OCI-M2 (cell line): Measurements from ENCODE around the gene CFHR2.
"Not testable (repeated sequence)": the region's sequence is repeated elsewhere in the genome, so short reads cannot be mapped to it uniquely, and the experiment has no call there.

Experiments
- DNase-seq: peaks from one replicate; lab custom pipeline; 2025; ENCODE audit not compliant: unreplicated experiment; lab: John Stamatoyannopoulos, UW

The CFHR2 gene

DNA sequence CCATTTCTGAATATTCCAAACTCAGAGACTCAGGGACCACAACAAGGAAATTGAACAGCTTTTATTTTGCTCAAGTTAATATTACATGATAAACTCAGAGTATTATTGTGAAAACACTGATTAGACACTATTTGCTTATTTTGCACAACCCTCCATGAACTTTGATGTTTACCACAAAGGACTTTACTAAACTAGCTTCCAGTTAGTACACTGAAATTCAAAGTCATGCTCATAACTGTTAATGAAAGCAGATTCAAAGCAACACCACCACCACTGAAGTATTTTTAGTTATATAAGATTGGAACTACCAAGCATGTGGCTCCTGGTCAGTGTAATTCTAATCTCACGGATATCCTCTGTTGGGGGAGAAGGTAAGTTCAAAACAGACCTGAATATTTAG is at the start of gene CFHR2:
TSS of gene CFHR2 (plus strand) at position 171 of the 400 bp plus-strand sequence. CDS start at position 314, 143 bp downstream.
- DNase-seq: not testable (repeated sequence)

DNA sequence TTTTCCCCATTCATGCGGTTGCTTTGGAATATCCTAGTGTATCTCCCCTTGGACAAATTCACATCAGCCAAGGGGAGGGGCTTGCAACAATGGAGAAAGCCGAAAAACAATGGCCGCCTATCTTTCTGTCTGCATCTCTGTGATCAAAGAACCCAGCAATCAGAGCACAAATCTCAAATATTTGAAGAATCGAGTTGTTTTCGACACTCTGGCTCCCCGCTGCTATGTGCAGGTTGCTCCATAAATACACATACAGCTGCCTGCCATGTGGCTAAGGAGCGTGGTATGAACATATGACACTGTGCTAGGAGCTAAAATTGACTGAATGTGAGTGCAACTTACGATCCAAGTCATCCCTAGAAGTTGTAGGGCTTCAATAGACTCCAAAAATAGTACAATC is 47.2 kb upstream of the CFHR2 start:
- no peak for DNase-seq

DNA sequence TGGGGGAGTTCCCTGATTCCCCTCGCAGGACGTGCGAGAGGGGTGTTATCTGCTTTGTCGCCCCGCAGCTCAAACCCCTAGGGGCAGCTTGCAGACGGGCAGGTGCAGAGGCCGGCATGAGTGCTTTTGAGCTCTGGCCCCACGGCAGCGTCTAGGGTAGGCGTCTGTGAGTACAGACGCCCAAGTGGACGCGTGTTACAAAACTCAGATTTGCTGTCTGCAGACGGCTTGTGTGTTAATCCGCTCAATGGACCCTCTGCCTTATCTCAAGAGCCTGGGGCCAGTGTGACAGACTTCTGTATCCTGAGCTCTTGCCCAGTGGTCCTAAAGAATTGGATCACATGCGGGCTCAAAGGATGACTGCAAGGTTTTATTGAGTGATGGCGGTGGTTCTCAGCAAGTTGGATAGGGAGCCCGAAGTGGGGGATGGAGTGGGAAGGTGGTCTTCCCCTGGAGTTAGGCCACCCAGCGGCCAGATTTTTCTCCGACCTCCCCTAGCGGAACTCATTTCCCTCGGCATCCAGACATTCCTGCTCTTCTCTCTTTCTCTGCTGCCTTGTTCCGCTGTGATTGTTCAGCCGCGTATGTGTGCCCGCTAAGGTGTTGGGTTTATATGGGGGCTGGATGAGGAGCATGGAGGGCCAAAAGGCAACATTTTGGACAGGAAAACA is 46.2 kb upstream of the CFHR2 start:
- DNase-seq: no peak

DNA sequence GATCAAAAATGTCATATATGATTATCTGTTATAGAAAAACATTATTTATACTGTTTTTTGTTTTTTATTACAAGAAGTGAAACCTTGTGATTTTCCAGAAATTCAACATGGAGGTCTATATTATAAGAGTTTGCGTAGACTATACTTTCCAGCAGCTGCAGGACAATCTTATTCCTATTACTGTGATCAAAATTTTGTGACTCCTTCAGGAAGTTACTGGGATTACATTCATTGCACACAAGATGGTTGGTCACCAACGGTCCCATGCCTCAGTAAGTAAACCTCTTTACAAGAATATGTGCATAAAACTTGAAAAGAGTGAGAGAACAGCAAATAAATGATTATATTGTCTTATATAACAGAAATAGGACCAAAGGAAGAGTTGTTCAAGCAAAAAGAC is 41.2 kb upstream of the CFHR2 start:
- DNase-seq: no peak

DNA sequence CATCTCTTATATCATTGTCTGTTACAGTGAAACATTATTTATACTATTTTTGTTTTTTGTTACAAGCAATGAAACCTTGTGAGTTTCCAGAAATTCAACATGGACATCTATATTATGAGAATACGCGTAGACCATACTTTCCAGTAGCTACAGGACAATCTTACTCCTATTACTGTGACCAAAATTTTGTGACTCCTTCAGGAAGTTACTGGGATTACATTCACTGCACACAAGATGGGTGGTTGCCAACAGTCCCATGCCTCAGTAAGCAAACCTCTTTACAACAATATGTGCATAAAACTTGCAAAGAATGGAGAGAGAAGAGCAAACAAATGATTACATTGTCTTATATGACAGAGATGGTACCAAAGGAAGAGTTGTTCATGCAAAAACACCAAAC is 33.3 kb upstream of the CFHR2 start:
- no peak for DNase-seq

DNA sequence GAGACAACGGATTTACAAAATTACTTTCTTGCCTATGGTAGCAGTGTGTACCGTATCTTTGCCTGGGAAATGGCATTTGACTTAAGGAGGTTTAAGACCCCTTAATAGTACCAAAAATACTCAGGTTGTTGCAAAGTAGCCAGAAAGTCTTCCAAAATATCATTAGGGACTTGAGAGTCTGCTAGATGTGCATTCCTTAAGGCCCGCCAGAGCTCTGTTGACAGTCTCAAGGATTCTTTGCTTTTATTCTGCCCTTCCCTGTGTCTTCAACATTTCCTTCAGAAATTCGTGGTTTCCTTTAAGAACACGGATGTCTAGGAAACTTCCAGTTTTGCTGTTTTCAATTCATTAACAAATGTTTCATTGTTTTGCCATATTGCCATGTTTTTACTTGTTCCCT is 31.3 kb upstream of the CFHR2 start:
- not testable (repeated sequence) for DNase-seq

DNA sequence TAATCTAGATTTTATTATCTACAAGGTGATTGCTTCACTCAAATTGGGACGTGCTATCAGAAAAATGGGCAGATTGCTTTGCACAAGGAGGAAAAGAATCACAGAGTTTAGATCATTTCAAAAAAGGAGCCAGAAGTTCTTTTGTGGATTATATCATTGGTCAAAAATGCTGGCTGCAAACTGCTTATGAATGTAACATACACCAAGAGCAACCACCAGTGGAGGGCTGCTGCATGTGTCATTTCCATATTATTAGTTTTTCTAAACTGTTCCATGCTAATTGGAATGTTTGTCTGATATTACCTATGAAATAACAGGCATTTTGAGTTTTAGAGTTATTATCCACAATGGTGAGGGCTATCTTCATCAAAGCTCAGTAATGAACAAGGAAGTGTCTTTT is 16.7 kb upstream of the CFHR2 start:
- DNase-seq: not testable (repeated sequence)

DNA sequence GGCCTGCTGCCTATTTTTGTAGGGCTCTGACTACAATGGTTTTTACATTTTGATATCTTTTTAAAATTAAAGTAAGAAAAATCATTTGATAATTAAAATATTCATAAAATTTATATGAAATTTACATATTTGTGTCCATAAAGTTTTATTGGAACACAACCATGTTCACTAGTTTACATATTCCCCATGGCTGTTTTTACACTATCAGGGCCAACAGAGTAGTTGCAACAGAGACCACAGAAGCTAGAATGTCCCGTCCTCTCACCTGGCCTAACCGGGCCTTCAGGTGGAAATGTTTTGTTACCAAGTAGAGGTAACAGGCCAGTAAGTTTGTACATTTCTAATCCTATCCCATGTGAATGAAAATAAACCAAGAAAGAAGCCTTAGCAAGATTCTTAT is 10.7 kb upstream of the CFHR2 start:
- not testable (repeated sequence) for DNase-seq

DNA sequence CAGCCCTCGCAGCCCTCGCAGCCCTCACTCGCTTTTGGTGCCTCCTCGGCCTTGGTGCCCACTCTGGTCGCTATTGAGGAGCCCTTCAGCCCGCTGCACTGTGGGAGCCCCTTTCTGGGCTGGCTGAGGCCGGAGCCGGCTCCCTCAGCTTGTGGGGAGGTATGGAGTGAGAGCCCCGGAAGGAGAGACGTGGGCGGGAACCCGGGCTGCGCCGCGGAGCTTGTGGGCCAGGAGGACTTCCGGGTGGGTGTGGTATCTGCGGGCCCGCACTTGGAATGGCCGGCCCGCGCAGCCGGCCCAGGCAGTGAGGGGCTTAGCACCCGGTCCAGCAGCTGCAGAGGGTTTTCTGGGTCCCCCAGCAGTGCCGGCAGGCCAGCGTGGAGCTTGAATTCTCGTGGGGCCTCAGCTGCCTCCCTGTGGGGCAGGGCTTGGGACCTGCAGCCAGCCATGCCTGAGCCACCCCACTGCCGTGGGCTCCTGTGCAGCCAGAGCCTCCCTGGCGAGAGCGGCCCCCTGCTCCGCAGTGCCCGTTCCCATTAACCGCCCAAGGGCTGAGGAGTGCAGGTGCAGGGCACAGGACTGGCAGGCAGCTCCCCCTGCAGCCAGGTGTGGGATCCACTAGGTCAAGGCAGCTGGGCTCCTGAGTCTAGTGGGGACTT is 9.9 kb upstream of the CFHR2 start:
- no peak for DNase-seq

DNA sequence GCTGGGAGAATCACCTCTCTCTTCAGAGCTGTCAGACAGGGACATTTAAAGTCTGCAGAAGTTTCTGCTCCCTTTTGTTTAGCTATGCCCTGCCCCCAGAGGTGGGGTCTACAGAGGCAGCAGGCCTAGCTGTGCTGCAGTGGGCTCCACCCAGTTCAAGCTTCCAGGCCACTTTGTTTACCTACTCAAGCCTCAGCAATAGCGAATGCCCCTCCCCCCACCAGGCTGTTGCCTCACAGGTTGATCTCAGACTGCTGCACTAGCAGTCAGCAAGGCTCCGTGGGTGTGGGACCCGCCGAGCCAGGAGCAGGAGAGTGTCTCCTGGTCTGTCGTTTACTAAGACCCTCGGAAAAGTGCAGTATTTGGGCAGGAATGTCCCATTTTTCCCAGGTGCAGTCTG is 2.1 kb upstream of the CFHR2 start:
- not testable (repeated sequence) for DNase-seq

DNA sequence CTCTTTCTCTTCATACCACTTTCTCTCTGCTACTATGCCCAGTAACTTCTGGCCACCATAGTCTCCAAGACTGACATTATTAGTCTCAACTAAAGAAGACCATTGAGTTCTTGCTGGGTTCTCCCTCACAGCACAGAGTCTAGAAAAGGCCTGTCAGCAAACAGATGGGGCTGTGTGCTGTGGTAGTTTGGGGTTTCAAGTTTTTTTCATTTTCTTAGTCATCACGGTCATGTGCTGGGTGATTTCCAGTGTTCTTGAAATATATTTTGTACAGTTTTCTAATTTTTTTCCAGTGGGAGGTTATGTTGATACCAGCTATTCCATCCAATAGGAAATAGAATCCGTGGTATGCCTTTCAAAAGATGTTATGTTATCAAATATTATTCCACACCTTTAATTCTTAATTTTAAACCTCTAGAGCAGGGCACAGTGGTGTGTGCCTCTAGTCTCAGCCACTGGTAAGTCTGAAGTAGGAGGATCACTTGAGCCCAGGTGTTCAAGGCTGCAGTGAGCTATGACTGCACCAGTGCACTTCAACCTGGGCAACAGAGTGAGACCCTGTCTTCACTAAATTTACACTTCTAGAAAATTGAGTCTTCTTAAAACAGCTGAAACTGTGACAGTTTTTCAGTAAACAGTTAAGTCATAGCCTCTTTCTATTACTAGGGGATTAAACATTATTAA is 8.3 kb downstream of the CFHR2 start:
- no peak for DNase-seq

DNA sequence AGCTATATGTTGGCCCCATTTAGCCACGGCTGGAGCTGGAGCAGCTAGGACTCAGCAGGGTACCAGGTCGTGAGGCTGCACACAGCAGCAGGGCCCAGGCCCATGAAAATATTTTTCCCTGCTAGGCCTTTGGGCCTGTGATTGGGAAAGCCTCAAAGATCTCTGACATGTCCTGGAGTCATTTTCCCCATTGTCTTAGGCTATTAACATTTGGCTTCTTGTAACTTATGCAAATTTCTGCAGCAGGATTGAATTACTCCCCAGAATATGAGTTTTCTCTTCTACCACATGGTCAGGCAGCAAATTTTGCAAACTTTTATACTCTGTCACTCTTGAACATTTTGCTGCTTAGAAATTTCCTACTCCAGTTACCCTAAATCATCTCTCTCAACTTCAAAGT is 11.2 kb downstream of the CFHR2 start:
- no peak for DNase-seq

DNA sequence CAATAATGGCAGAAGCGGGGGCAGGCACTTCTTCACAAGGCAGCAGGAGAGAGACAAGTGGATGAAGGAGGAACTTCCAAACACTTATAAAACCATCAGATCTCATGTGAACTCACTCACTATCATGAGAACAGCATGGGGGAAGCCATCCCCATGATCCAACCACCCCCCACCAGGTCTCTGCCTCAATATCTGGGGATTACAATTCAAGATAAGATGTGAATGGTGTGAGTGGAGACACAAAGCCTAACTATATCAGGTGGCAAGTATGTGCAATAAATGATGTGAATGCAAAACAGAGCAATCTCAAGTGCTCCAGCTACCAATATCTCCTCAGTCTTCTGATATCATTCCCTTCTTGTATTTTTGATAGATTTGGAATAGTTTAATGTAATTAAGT is 12.4 kb downstream of the CFHR2 start:
- DNase-seq: no peak

DNA sequence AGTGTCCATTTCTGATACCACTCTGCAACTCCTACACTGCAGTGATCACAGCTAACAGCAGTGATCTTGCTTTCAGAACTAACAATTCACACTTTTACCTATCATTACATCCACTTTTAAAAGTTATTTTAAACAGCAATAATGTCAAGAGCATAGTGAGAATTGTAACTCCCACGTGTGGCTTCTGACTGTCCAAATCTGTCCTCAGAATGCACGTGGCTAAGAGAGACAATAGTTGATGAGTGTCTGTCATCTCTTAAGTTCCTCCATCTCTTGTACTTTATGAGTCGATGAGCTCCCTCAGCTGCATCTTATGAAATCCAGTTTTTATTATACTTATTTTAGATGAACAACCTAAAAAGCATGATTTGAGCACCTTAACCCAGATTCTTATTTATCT is 17.3 kb downstream of the CFHR2 start:
- DNase-seq: no peak

DNA sequence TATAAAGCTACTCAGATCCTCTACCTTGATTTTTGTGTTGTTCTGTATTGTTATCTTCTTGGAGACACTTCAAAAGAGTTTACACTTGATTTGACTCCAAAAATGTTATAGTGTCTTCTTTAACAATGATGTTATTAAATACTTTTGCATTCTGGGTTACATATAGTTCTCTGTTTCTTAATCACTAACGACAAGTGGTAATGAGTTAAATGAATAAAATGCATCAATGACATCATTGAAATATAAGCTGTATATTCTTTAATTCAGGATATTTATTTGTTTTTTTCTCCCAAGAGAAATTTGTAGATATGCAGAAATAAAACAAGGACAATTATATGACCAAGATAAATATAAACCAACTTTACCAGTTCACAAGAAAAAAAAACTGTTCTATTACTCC is 26.6 kb downstream of the CFHR2 start:
- no peak for DNase-seq

DNA sequence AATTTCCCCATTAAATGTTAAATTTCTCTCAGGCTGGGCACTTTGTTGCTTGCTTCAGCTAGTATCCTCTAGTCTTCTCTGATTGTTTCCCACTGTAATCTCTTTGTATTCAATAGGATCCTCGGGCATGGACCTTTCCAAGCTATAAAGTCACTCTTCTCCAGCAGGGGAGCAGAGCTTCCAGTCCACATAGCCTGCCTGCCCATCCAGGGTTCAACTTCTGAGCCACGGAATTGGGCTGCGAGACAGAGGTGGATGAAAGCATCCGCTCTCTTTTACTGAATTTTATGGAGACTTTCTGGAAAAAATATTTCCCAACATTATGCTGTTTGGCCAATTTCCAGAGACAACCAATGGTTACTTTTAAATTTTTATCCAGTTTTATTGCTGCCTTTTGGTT is 32.7 kb downstream of the CFHR2 start:
- no peak for DNase-seq

DNA sequence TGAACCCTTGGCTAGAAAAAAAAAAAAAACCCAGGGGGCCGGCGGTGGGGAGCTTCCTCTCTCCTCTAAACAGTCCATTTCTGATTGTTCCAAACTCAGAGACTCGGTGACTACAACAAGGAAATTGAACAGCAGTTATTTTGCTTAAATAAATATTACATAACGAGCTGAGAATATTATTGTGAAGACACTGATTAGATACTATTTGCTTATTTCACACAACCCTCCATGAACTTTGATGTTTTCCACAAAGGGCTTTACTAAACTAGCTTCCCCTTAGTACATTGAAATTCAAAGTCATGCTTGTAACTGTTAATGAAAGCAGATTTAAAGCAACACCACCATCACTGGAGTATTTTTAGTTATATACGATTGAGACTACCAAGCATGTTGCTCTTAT is 33.7 kb downstream of the CFHR2 start, which contains the start of gene CFHR5:
TSS of gene CFHR5 (plus strand) at position 279 of the 400 bp plus-strand sequence. CDS start at position 388, 109 bp downstream.
- DNase-seq: no peak

DNA sequence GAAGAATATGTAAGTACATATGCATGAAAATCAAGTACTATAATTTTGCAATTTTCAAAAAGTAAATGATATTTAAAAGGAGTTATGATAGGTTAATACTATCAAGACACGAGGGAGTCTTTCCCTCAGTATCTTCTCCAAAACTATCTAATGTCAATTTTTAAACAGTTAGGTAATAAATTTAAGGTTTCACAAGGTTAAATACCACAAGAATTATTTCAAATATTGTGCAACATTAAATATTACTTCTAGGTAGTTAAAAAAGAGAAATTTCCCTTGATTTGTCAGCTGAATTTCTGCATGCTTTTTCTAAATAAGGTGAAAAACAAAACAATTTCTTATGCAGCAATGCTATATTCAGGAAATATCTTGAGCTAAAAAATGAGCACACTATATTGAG is 37.3 kb downstream of the CFHR2 start:
- DNase-seq: no peak

DNA sequence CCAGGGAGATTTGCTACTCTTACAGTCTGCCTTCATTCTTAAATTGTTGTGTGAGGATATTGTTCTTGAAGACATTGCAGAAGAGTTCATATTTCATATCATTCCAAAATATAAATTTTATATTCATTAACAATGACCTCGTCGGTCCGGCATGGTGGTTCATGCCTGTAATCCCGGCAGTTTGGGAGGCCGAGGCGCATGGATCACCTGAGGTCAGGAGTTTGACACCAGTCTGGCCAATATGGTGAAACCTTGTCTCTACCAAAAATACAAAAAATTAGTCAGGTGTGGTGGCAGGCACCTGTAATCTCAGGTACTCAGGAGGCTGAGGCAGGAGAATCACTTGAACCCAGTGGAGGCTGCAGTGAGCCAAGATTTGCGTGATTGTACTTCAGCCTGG is 38.7 kb downstream of the CFHR2 start:
- DNase-seq: not testable (repeated sequence)

DNA sequence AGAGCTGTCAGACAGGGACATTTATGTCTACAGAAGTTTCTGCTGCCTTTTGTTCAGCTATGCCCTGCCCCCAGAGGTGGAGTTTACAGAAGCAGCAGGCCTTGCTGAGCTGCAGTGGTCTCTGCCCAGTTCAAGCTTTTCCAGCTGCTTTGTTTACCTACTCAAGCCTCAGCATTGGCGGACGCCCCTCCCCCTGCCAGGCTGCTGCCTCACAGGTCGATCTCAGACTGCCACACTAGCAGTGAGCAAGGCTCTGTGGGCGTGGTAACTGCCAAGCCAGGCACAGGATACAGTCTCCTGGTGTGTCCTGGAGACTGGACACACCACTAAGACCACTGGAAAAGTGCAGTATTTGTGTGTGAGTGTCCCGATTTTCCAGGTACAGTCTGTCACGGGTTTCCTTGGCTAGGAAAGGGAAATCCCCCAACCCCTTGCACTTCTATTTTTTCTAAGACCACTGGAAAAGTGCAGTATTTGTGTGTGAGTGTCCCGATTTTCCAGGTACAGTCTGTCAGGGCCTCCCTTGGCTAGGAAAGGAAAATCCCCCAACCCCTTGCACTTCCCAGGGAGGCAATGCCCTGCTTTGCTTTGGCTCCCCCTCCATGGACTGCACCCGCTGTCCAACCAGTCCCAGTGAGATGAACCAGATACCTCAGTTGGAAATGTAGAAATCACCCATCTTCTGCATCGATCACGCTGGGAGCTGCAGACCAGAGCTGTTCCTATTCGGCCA is 48.5 kb downstream of the CFHR2 start:
- DNase-seq: not testable (repeated sequence)

DNA sequence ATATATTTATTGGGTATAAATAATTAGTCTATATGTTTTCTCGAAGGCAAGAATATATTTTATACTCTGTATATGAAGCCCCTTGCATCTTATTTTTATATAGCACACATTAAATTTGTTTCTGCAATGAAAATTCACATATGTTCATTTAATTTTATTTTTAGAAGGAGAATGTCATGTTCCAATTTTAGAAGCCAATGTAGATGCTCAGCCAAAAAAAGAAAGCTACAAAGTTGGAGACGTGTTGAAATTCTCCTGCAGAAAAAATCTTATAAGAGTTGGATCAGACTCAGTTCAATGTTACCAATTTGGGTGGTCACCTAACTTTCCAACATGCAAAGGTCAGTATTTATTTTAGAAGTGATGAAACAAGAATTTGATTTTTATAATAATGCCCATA is 50.4 kb downstream of the CFHR2 start:
- no peak for DNase-seq

DNA sequence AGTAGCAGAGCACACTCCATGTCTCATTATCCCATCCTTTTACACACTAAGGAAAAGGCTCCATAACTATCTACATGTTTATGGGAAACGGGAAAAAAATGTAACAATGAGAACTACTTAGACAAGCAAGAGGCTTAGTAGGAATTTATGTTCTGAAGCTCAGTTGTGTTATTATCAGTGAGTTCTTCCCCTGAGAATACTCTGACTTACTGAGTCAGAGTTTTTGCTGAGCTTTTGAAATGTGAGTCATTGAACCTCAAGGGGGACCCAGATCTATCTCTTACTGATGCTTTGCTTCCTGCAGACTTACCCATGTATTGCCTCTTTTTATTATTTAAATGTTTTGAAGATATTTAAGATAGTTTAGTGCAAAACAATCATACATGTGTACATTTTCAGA is 53.9 kb downstream of the CFHR2 start:
- no peak for DNase-seq
